Neural cell (in vitro differentiated cells): ENCODE results near the gene CD6. TPM values are rescaled to one million over a fixed set of nuclear protein-coding genes. Genes with fewer than 3 reads are reported as not detected.

Experiments
- H2AFZ ChIP-seq: fragments of 200-600, 300-800 bp; sonication (generic), shearing (Covaris generic); 2 replicates; pipeline ENCODE4 v1.6.0; 2014; ENCODE audit warnings: low read depth, mild to moderate bottlenecking, antibody characterized with exemption, low read length, moderate library complexity
- H3F3A ChIP-seq: fragments of 200-600 bp; shearing (Covaris generic); 2 replicates; pipeline ENCODE4 v1.6.1; 2016; ENCODE audit warnings: mild to moderate bottlenecking, moderate library complexity, mixed read lengths, antibody characterized with exemption, low read length; ENCODE audit not compliant: insufficient read depth, poor library complexity, severe bottlenecking
- H3K27ac ChIP-seq: fragments of 200-600, 300-800 bp; sonication (generic), shearing (Covaris generic); 2 replicates; pipeline ENCODE4 v1.5.1; 2014; ENCODE audit warnings: mild to moderate bottlenecking, low read length, moderate library complexity
- H3K27me3 ChIP-seq: fragments of 300-800, 200-600 bp; sonication (generic), shearing (Covaris generic); 2 replicates; pipeline ENCODE4 v1.6.0; 2014; ENCODE audit warnings: mild to moderate bottlenecking, low read depth, low read length, moderate library complexity; ENCODE audit not compliant: insufficient read depth
- H3K36me3 ChIP-seq: fragments of 300-800, 200-600 bp; sonication (generic), shearing (Covaris generic); 2 replicates; pipeline ENCODE4 v1.5.1; 2014; ENCODE audit warnings: mild to moderate bottlenecking, antibody characterized with exemption, low read length, moderate library complexity; ENCODE audit not compliant: insufficient read depth
- H3K4me2 ChIP-seq: fragments of 300-800, 200-600 bp; sonication (generic), shearing (Covaris generic); 2 replicates; pipeline ENCODE4 v1.6.0; 2014; ENCODE audit warnings: mild to moderate bottlenecking, low read length
- H3K4me3 ChIP-seq: fragments of 300-800, 200-600 bp; sonication (generic), shearing (Covaris generic); 2 replicates; pipeline ENCODE4 v1.5.1; 2014; ENCODE audit warnings: mild to moderate bottlenecking, low read length, moderate library complexity
- H3K79me2 ChIP-seq: fragments of 200-600 bp; shearing (Covaris generic); replicated peaks from 2 replicates; pipeline ENCODE4 v1.6.0; 2014; ENCODE audit warnings: mild to moderate bottlenecking, low read length, moderate library complexity; ENCODE audit not compliant: insufficient read depth
- H3K9ac ChIP-seq: fragments of 300-800, 200-600 bp; sonication (generic), shearing (Covaris generic); 2 replicates; pipeline ENCODE4 v1.6.1; 2016; ENCODE audit warnings: mild to moderate bottlenecking, low read length, mixed read lengths
- H3K9me2 ChIP-seq: fragments of 200-600 bp; shearing (Covaris generic); 2 replicates; pipeline ENCODE4 v1.6.1; 2016; ENCODE audit warnings: mild to moderate bottlenecking, low read length, mixed read lengths; ENCODE audit not compliant: insufficient read depth
- H3K9me3 ChIP-seq: fragments of 200-600, 300-800 bp; sonication (generic), shearing (Covaris generic); 2 replicates; pipeline ENCODE4 v1.6.1; 2016; ENCODE audit warnings: mild to moderate bottlenecking, mixed run types, low read length, moderate library complexity, mixed read lengths
- H4K20me1 ChIP-seq: fragments of 200-600 bp; shearing (Covaris generic); 2 replicates; pipeline ENCODE4 v1.6.1; 2016; ENCODE audit warnings: mild to moderate bottlenecking, mixed run types; ENCODE audit not compliant: insufficient read depth
- CTCF ChIP-seq: fragments of 450-650 bp; IDR thresholded peaks from 2 replicates; pipeline ENCODE4 v1.5.1; 2014; ENCODE audit warnings: antibody characterized with exemption, mild to moderate bottlenecking, moderate library complexity; ENCODE audit not compliant: poor library complexity, severe bottlenecking
- EP300 ChIP-seq: fragments of 450-650 bp; conservative IDR thresholded peaks from 2 replicates; pipeline ENCODE4 v1.6.1; 2014; ENCODE audit warnings: antibody characterized with exemption, mild to moderate bottlenecking, moderate library complexity; ENCODE audit not compliant: poor library complexity, severe bottlenecking
- EZH2 ChIP-seq: fragments of 200-600, 300-800 bp; shearing (Covaris generic), sonication (generic); IDR thresholded peaks from 2 replicates; pipeline ENCODE4 v1.6.1; 2014; ENCODE audit warnings: antibody characterized with exemption, low read length, borderline replicate concordance, mild to moderate bottlenecking; ENCODE audit not compliant: insufficient read depth, poor library complexity, severe bottlenecking
- MXI1 ChIP-seq: fragments of 450-650 bp; conservative IDR thresholded peaks from 2 replicates; pipeline ENCODE4 v1.6.1; 2014; ENCODE audit warnings: antibody characterized with exemption, mild to moderate bottlenecking; ENCODE audit not compliant: poor library complexity, severe bottlenecking
- POLR2AphosphoS5 ChIP-seq: IDR thresholded peaks from 2 replicates; pipeline ENCODE4 v1.6.1; 2012
- RAD21 ChIP-seq: fragments of 450-650 bp; conservative IDR thresholded peaks from 2 replicates; pipeline ENCODE4 v1.6.1; 2014; ENCODE audit warnings: antibody characterized with exemption, mild to moderate bottlenecking, moderate library complexity
- REST ChIP-seq: IDR thresholded peaks from 2 replicates; pipeline ENCODE4 v1.6.1; 2012; ENCODE audit warnings: borderline replicate concordance
- SMC3 ChIP-seq: fragments of 450-650 bp; conservative IDR thresholded peaks from 2 replicates; pipeline ENCODE4 v1.6.1; 2014; ENCODE audit warnings: antibody characterized with exemption, mild to moderate bottlenecking, moderate library complexity; ENCODE audit not compliant: poor library complexity
- TAF1 ChIP-seq: IDR thresholded peaks from 2 replicates; pipeline ENCODE4 v1.6.1; 2012; ENCODE audit warnings: low read depth
- polyA plus RNA-seq: library from polyadenylated mRNA; depleted of rRNA; stranded (reverse); fragments of >200 nt; gene quantifications from 2 replicates; pipeline ENCODE4 v1.2.3, GENCODE V29; 2014

The CD6 gene
- polyA plus RNA-seq, 1 donor from 2014 or later, result not detected

GRCh38 chr11:60939301-60939700 lies 32.2 kb upstream of the CD6 start:
- no peak overlapping the region for H3K9ac ChIP-seq
- H3K79me2 ChIP-seq, result no peaks in the 10 kb centered on the region
- H2AFZ ChIP-seq, result no peak overlapping the region
- TF ChIP-seq RAD21 (no peak), TAF1 (no peak), MXI1 (no peak), CTCF (no peak), EP300 (no peak), EZH2 (no peak), POLR2AphosphoS5 (no peak), REST (no peak), SMC3 (no peak)
- no peaks in the 10 kb centered on the region for H3K27me3 ChIP-seq
- no peaks in the 10 kb centered on the region for H3K36me3 ChIP-seq
- H3K9me2 ChIP-seq, result no peaks in the 10 kb centered on the region
- no peak overlapping the region for H3K4me3 ChIP-seq
- no peaks in the 10 kb centered on the region for H4K20me1 ChIP-seq
- no peaks in the 10 kb centered on the region for H3F3A ChIP-seq
- H3K9me3 ChIP-seq, result no peaks in the 10 kb centered on the region
- H3K27ac ChIP-seq, result no peak overlapping the region
- H3K4me2 ChIP-seq, result no peak overlapping the region

GRCh38 chr11:60939855-60940254 lies 31.6 kb upstream of the CD6 start:
- Histone ChIP-seq H3K27me3 (no peaks in the 10 kb centered on the region), H3K36me3 (no peaks in the 10 kb centered on the region), H2AFZ (no peak overlapping the region), H3K4me3 (no peak overlapping the region), H3F3A (no peaks in the 10 kb centered on the region), H3K79me2 (no peaks in the 10 kb centered on the region), H4K20me1 (no peaks in the 10 kb centered on the region), H3K9me2 (no peaks in the 10 kb centered on the region), H3K9me3 (no peaks in the 10 kb centered on the region), H3K27ac (no peak overlapping the region), H3K9ac (no peak overlapping the region), H3K4me2 (no peak overlapping the region)
- TF ChIP-seq RAD21, result no peak
- no peak for TF ChIP-seq POLR2AphosphoS5
- no peak for TF ChIP-seq TAF1
- no peak for TF ChIP-seq REST
- TF ChIP-seq EZH2, result no peak
- no peak for TF ChIP-seq CTCF
- TF ChIP-seq SMC3, result no peak
- TF ChIP-seq MXI1, result no peak
- TF ChIP-seq EP300, result no peak
